Ascending aorta (tissue), 2 donors: Measurements from ENCODE around the gene IGF2R. TPM values are rescaled to one million over a fixed set of nuclear protein-coding genes. Genes with fewer than 3 reads are reported as not detected.

Source experiments
- DNase-seq, 2 donors: peaks; one replicate each; pipeline ENCODE4 v3.0.0-alpha.2; 2019; ENCODE audit warnings: low spot score in 2 of 2
- H3K27ac ChIP-seq, 2 donors: fragments of 200-600 bp; sonication (generic); one replicate each; pipeline ENCODE4 v1.5.1; 2016 to 2017; ENCODE audit warnings: mild to moderate bottlenecking in 1 of 2
- H3K27me3 ChIP-seq: fragments of 200-600 bp; sonication (generic); one replicate; pipeline ENCODE4 v1.5.1; 2017
- H3K36me3 ChIP-seq, 2 donors: fragments of 200-600 bp; sonication (generic); one replicate each; pipeline ENCODE4 v1.5.1; 2016
- H3K4me1 ChIP-seq, 2 donors: fragments of 200-600 bp; sonication (generic); one replicate each; pipeline ENCODE4 v1.5.1; 2016 to 2017; ENCODE audit warnings: mild to moderate bottlenecking in 1 of 2
- H3K4me3 ChIP-seq, 2 donors: fragments of 200-600 bp; sonication (generic); one replicate each; pipeline ENCODE4 v1.5.1; 2016 to 2017; ENCODE audit warnings: mild to moderate bottlenecking in 1 of 2
- H3K9me3 ChIP-seq, 2 donors: fragments of 200-600 bp; sonication (generic); one replicate each; pipeline ENCODE4 v1.5.1; 2016
- intact Hi-C: fragments of 100-400 bp; cut with DNase I; formaldehyde crosslinking; loops from one replicate; pipeline ENCODE4 v1.15.1; 2023
- total RNA-seq: library from RNA; depleted of rRNA; stranded (reverse); fragments of >200 nt; gene quantifications from one replicate; pipeline ENCODE4 v1.1.0, GENCODE V29; 2016
- TF ChIP-seq, protein P1 (sequence below), 3 experiments: fragments of 200-600 bp in 2 of 3; fragments of 450-650 bp in 1 of 3; sonication (generic) in 2 of 3; IDR thresholded peaks; one replicate each; pipeline ENCODE4 v1.5.1; 2016 to 2019; ENCODE audit warnings: antibody characterized with exemption in 3 of 3, mild to moderate bottlenecking in 1 of 3, moderate library complexity in 1 of 3

The IGF2R gene
- total RNA-seq, 1 donor from 2014 or later = 104 TPM

- Histone ChIP-seq H3K9me3 (no peaks in the 10 kb centered on the region), H3K36me3 (peaks cover 8 to 21% of the 10 kb centered on the region in 2 donors), H3K4me3 (no peak overlapping the region), H3K27ac (no peak overlapping the region), H3K4me1 (no peaks in the 10 kb centered on the region), H3K27me3 (no peaks in the 10 kb centered on the region)
- DNase-seq = no peak
- TF ChIP-seq, protein P1, sequence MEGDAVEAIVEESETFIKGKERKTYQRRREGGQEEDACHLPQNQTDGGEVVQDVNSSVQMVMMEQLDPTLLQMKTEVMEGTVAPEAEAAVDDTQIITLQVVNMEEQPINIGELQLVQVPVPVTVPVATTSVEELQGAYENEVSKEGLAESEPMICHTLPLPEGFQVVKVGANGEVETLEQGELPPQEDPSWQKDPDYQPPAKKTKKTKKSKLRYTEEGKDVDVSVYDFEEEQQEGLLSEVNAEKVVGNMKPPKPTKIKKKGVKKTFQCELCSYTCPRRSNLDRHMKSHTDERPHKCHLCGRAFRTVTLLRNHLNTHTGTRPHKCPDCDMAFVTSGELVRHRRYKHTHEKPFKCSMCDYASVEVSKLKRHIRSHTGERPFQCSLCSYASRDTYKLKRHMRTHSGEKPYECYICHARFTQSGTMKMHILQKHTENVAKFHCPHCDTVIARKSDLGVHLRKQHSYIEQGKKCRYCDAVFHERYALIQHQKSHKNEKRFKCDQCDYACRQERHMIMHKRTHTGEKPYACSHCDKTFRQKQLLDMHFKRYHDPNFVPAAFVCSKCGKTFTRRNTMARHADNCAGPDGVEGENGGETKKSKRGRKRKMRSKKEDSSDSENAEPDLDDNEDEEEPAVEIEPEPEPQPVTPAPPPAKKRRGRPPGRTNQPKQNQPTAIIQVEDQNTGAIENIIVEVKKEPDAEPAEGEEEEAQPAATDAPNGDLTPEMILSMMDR (IDR thresholded peaks at IDR 0.05) = no peak
- intact Hi-C loops = no loop called here
Observed at GRCh38 chr6:160022101-160022500, 53.2 kb downstream of the IGF2R start.

- intact Hi-C loops = no loop called here
- DNase-seq = no peak
- H3K4me1 ChIP-seq = no peaks in the 10 kb centered on the region
- no peaks in the 10 kb centered on the region for H3K27me3 ChIP-seq
- peaks cover 13 to 28% of the 10 kb centered on the region in 2 donors for H3K36me3 ChIP-seq
- H3K27ac ChIP-seq = no peak overlapping the region
- no peaks in the 10 kb centered on the region for H3K9me3 ChIP-seq
- H3K4me3 ChIP-seq = no peak overlapping the region
- TF ChIP-seq, protein P1 (IDR thresholded peaks at IDR 0.05) = no peak
Observed at GRCh38 chr6:160022793-160023192, 53.9 kb downstream of the IGF2R start.

DNA sequence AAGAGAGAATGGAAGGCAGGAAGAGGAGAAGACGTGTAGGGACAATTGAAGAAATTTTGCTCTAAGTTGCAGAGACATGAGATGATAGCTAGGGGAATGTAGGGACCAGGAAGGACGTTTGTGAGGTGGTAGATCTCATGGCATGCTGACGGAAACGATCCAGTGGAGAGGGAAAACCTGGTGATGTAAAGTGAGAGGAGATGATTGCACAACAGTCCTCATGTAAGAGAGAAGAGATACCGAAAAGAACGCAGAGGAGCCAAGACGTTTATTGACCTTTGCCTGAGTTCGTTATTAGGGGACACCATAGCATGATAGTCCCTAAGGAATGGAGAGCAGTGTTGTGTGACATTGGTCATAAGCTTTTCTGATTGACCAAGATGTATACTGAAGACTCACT is 55.3 kb downstream of the IGF2R start:
- Histone ChIP-seq H3K36me3 (peaks cover 16 to 33% of the 10 kb centered on the region in 2 donors), H3K4me1 (no peaks in the 10 kb centered on the region), H3K4me3 (no peak overlapping the region), H3K27ac (no peak overlapping the region), H3K27me3 (no peaks in the 10 kb centered on the region), H3K9me3 (no peaks in the 10 kb centered on the region)
- TF ChIP-seq, protein P1 (IDR thresholded peaks at IDR 0.05) = no peak
- intact Hi-C loops = no loop called here
- no peak for DNase-seq

DNA sequence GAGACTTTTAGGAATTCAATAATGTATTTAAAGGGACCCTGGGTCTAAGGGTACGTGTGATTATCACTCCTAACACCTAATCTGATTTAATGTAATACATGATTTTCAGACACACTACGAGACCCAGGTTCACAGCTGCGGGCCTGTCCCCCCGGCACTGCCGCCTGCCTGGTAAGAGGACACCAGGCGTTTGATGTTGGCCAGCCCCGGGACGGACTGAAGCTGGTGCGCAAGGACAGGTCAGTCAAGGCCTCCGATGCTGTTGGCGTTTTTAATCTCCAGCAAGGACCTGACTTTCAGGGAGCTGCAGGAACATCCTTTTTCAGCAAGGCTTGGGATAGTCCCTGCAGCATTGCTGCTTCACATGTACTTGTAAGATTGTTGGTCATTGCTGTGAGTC is 58.2 kb downstream of the IGF2R start:
- Histone ChIP-seq H3K4me3 (no peak overlapping the region), H3K4me1 (peaks cover 0 to 9% of the 10 kb centered on the region in 2 donors), H3K36me3 (peaks cover 22 to 39% of the 10 kb centered on the region in 2 donors), H3K9me3 (no peaks in the 10 kb centered on the region), H3K27me3 (no peaks in the 10 kb centered on the region), H3K27ac (no peak overlapping the region)
- DNase-seq = no peak
- TF ChIP-seq, protein P1 (IDR thresholded peaks at IDR 0.05) = no peak
- intact Hi-C loops = no loop called here

DNA sequence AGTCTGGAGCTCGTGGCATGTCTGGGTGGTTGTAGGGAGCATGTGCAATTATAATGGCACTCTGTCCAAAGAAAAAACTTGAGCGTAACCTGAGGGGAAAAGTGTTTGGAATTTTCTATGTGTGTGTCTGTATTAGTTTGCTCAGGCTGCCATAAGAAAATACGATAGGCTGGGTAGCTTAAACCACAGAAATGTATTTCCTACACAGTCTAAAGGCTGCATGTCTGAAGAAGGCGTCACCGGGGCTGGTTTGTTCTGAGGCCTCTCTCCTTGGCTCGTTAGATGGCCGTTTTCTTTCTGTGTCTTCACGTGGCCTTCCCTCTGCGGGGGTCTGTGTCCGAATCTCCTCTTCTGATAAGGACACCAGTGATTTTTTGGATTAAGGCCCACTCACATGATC is 59.0 kb downstream of the IGF2R start:
- intact Hi-C loops = no loop called here

More for the DNA sequence above, 59.0 kb downstream of the IGF2R start:
- DNase-seq = no peak
- no peaks in the 10 kb centered on the region for H3K27me3 ChIP-seq
- H3K4me1 ChIP-seq = peaks cover 0 to 9% of the 10 kb centered on the region in 2 donors
- H3K27ac ChIP-seq = no peak overlapping the region
- H3K4me3 ChIP-seq = no peak overlapping the region
- peaks cover 28 to 45% of the 10 kb centered on the region in 2 donors for H3K36me3 ChIP-seq
- TF ChIP-seq, protein P1 (IDR thresholded peaks at IDR 0.05) = no peak
- H3K9me3 ChIP-seq = no peaks in the 10 kb centered on the region
